Heart right ventricle (tissue), 16 donors: ENCODE data around the gene TH. TPM values are rescaled to one million over a fixed set of nuclear protein-coding genes. Genes with fewer than 3 reads are reported as not detected.

Experiments
- ATAC-seq, 8 donors: fragments of 200-7000 bp; cut with Tn5 transposase; one replicate each; pipeline ENCODE4 v1.9.1; 2020; ENCODE audit warnings: mild to moderate bottlenecking in 8 of 8, moderate library complexity in 8 of 8, moderate number of reproducible peaks in 1 of 8
- DNase-seq, 2 donors: peaks; one replicate each; pipeline ENCODE4 v3.0.0-alpha.2; 2020
- H3K27ac ChIP-seq, 10 donors: fragments of 200-600 bp; sonication (generic) in 2 of 10; one replicate each; pipeline versions ENCODE4 v1.5.0 to v1.8.0; 2020 to 2022; ENCODE audit warnings: mild to moderate bottlenecking in 3 of 10
- H3K27me3 ChIP-seq, 7 donors: fragments of 200-600 bp; one replicate each; pipeline ENCODE4 v1.8.0; 2021 to 2022; ENCODE audit warnings: mild to moderate bottlenecking in 2 of 7
- H3K36me3 ChIP-seq, 9 donors: fragments of 200-600 bp; sonication (generic) in 1 of 9; one replicate each; pipeline versions ENCODE4 v1.5.0 to v1.8.0; 2020 to 2022; ENCODE audit warnings: mild to moderate bottlenecking in 2 of 9
- H3K4me1 ChIP-seq, 9 donors: fragments of 200-600 bp; sonication (generic) in 1 of 9; one replicate each; pipeline versions ENCODE4 v1.5.0 to v1.8.0; 2020 to 2022; ENCODE audit warnings: mild to moderate bottlenecking in 4 of 9
- H3K4me3 ChIP-seq, 10 donors: fragments of 200-600 bp; sonication (generic) in 2 of 10; one replicate each; pipeline versions ENCODE4 v1.5.0 to v1.8.0; 2020 to 2022; ENCODE audit warnings: mild to moderate bottlenecking in 7 of 10, moderate library complexity in 2 of 10
- H3K9me3 ChIP-seq, 11 donors: fragments of 200-600 bp in 10 of 11; sonication (generic) in 2 of 11; one replicate each; pipeline versions ENCODE4 v1.5.0 to v1.8.0; 2013 to 2022; ENCODE audit warnings: mild to moderate bottlenecking in 2 of 11, control low read depth in 1 of 11, moderate library complexity in 1 of 11
- WGBS, 2 donors: extraction: QIAGEN DNeasy Blood & Tissue Kit; methylation state at CpG; one replicate each; pipeline ENCODE4 v1.1.7; 2013; ENCODE audit warnings: inconsistent platforms in 1 of 2; 5-methylcytosine and 5-hydroxymethylcytosine counted together
- intact Hi-C, 10 donors: fragments of 100-400 bp; cut with DNase I; formaldehyde crosslinking; loops; one replicate each; pipeline versions ENCODE4 v1.11.1 to v1.14.2; 2022
- microRNA-seq, 2 donors: library from miRNA; unstranded; fragments of <30 nt; microRNA quantifications; one replicate each; pipeline ENCODE4 v1.2.0, GENCODE V29; 2021
- polyA plus RNA-seq, 2 donors: library from polyadenylated mRNA; stranded (reverse); fragments of 200-250 nt; gene quantifications; one replicate each; pipeline ENCODE4 v1.2.3, GENCODE V29; 2013
- total RNA-seq, 10 donors: library from RNA; stranded (reverse); fragmentation: NEBNext Ultra II Directional in 3 of 10; extraction: Animal tissue kit (Norgen Biotek cat#: 25700) in 3 of 10; gene quantifications; one replicate each; pipeline versions ENCODE4 v1.2.1 to v1.2.4, GENCODE V29; 2021 to 2023
- TF ChIP-seq, protein P1 (sequence below), 9 donors: fragments of 200-600 bp; sonication (generic) in 2 of 9; IDR thresholded peaks; one replicate each; pipeline versions ENCODE4 v1.5.0 to v1.8.0; 2021 to 2022; ENCODE audit warnings: antibody characterized with exemption in 9 of 9, mild to moderate bottlenecking in 5 of 9, moderate library complexity in 1 of 9
- donor health status: Arrhythmogenic right ventricular cardiomyopathy.
- donor health status: ischemic (EF 13 %, LVEDD 7.1; RV severe dilation, severe dysfunction).
- donor health status: healthy with polysubstance abuse.
- donor health status: DM: no; HTN: yes; CAD: no.
- donor health status: DM: no; HTN: no; CAD: no.
- donor health status: ischemic (EF 25% LVEDD 6.9; RV normal size, moderate dysfunction).
- donor health status: ischemic (EF 25% LVEDD 5.7; RV mildly dilated, moderate dysfunction).
- donor health status: healthy.
- donor health status: DM: yes; HTN: yes; CAD: no.
- donor health status: Ischemic cardiomyopathy.
- donor health status: ischemic (EF 35%, LVEDD 5.7; RV mildly dilated, moderate dysfunction).
- donor health status: nonischemic (EF 11% LVEDD 7.7; RV severe dilation, severe dysfunction).
- donor health status: DM: yes; HTN: yes; CAD: no.
- donor health status: PGD.
- donor health status: ischemic (EF 29% LVEDD 5.4; RV normal size, mild dysfunction).
- donor health status: nonischemic (EF 23%, LVEDD 6.1; RV moderate dilation, normal function).

Gene TH
- total and polyA plus RNA-seq, 12 donors, result 0.14 to 0.15 TPM; not detected in 10

DNA sequence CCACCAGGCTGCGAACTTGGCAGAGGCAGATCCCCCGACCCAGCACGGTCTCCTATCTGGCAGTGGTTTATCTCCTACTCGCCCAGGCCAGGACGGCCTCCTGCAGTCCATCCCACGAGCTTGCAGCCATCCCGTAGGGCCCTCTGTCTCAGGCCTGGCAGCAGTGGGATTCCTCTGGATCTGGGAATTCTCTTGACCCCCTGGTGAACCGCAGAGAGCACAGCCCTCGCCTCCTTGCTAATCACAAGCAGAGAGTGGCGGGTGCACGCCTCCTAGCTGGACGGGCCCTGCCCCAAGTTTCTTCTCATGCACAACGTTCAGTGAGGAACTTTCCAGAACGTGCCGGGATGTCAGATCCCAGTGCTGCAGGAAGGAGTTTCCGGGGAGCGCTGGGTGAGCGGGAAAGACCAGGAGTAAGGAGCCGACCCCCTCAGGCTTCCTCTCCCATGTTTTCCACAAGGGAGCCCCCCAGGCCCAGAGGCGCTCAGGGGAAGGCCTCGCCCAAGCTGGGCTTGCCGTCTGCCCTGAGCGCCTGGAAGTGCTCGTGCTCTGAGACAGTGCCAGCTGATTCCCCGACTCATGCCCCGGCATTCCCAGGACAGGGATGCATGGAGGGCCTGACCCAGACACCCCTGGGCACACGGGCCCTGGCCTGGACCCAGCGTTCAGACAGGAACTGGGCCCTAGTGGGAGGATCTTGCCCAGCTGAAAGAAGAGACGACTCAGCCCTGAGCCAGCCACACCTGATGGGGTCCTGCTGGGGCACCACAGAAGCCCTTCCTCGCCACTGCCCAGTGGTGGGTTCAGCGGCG is 57.0 kb downstream of the TH start:
- intact Hi-C loops, result no loop called here
- 80 to 81% methylated on average over 32 of the region's 32 CpGs for WGBS, 2 donors
- DNase-seq (no peak), ATAC-seq (peak in 1 of 8 donors; percentile 34)
- H3K36me3 ChIP-seq, result no peaks in the 10 kb centered on the region
- TF ChIP-seq, protein P1, sequence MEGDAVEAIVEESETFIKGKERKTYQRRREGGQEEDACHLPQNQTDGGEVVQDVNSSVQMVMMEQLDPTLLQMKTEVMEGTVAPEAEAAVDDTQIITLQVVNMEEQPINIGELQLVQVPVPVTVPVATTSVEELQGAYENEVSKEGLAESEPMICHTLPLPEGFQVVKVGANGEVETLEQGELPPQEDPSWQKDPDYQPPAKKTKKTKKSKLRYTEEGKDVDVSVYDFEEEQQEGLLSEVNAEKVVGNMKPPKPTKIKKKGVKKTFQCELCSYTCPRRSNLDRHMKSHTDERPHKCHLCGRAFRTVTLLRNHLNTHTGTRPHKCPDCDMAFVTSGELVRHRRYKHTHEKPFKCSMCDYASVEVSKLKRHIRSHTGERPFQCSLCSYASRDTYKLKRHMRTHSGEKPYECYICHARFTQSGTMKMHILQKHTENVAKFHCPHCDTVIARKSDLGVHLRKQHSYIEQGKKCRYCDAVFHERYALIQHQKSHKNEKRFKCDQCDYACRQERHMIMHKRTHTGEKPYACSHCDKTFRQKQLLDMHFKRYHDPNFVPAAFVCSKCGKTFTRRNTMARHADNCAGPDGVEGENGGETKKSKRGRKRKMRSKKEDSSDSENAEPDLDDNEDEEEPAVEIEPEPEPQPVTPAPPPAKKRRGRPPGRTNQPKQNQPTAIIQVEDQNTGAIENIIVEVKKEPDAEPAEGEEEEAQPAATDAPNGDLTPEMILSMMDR (IDR thresholded peaks at IDR 0.05), result no peak
- peaks cover 0 to 20% (median 9%) of the 10 kb centered on the region in 11 donors for H3K9me3 ChIP-seq
- H3K4me3 ChIP-seq, result no peak overlapping the region
- peaks cover 0 to 5% (median 1%) of the 10 kb centered on the region in 7 donors for H3K27me3 ChIP-seq
- peaks cover 0 to 7% (median 5%) of the 10 kb centered on the region in 9 donors for H3K4me1 ChIP-seq
- H3K27ac ChIP-seq, result no peak overlapping the region

Small RNA genes within 50 kb of the gene (microRNA-seq; reads per million reads assigned to microRNA genes)
- gene MIR4686 (0 reads per million in 2 donors), gene MIR483 (148 to 250 reads per million in 2 donors)

Other genes starting within 250 kb of the TH start
- 10 to 100 TPM; 45.9 to 95.8 (median 74.2) TPM for gene MRPL23, start 224.5 kb downstream of the TH start, total RNA-seq
- gene MRPL23, start 224.5 kb downstream of the TH start, polyA plus RNA-seq, result 100 to 1,000 TPM; 225 to 356 TPM
- 1,000 to 10,000 TPM in 2 of 10 donors, 100 to 1,000 TPM in 8; 235 to 1,965 (median 391) TPM for gene H19, start 174.0 kb downstream of the TH start, total RNA-seq
- 1,000 to 10,000 TPM in 1 of 2 donors, 100 to 1,000 TPM in 1; 653 to 1,642 TPM for gene H19, start 174.0 kb downstream of the TH start, polyA plus RNA-seq
- gene IGF2, start 32.4 kb downstream of the TH start, total RNA-seq, result 100 to 1,000 TPM in 3 of 10 donors, 10 to 100 TPM in 7; 68.8 to 195 (median 81.6) TPM
- gene IGF2, start 32.4 kb downstream of the TH start, polyA plus RNA-seq, result 10 to 100 TPM; 36.0 to 85.9 TPM
- 1 to 10 TPM in 1 of 10 donors, under 1 TPM in 1, not detected in 8; 0.76 to 1.0 TPM for gene INS, start 10.6 kb downstream of the TH start, total RNA-seq
- gene INS, start 10.6 kb downstream of the TH start, polyA plus RNA-seq, result 1 to 10 TPM in 1 of 2 donors, not detected in 1; 3.3 TPM
- gene ASCL2, start 98.8 kb upstream of the TH start, total RNA-seq, result 1 to 10 TPM in 1 of 10 donors, under 1 TPM in 5, not detected in 4; 0.15 to 2.7 (median 0.29) TPM
- under 1 TPM; 0.16 to 0.22 TPM for gene ASCL2, start 98.8 kb upstream of the TH start, polyA plus RNA-seq
- 10 to 100 TPM; 15.1 to 56.2 (median 31.1) TPM for gene C11orf21, start 130.1 kb upstream of the TH start, total RNA-seq
- gene C11orf21, start 130.1 kb upstream of the TH start, polyA plus RNA-seq, result 10 to 100 TPM in 1 of 2 donors, 1 to 10 TPM in 1; 2.6 to 73.4 TPM
- 10 to 100 TPM; 16.0 to 26.9 (median 23.3) TPM for gene TSPAN32, start 130.2 kb upstream of the TH start, total RNA-seq
- 10 to 100 TPM in 1 of 2 donors, 1 to 10 TPM in 1; 2.3 to 47.5 TPM for gene TSPAN32, start 130.2 kb upstream of the TH start, polyA plus RNA-seq
- 100 to 1,000 TPM; 461 to 959 (median 513) TPM for gene CD81, start 205.5 kb upstream of the TH start, total RNA-seq
- 100 to 1,000 TPM; 346 to 588 TPM for gene CD81, start 205.5 kb upstream of the TH start, polyA plus RNA-seq
- 10 to 100 TPM; 22.0 to 46.4 (median 29.2) TPM for gene TSSC4, start 228.9 kb upstream of the TH start, total RNA-seq
- gene TSSC4, start 228.9 kb upstream of the TH start, polyA plus RNA-seq, result 10 to 100 TPM; 56.0 to 72.3 TPM